Measurements from ENCODE around the gene WDFY3.

WDFY3 gene

DNA sequence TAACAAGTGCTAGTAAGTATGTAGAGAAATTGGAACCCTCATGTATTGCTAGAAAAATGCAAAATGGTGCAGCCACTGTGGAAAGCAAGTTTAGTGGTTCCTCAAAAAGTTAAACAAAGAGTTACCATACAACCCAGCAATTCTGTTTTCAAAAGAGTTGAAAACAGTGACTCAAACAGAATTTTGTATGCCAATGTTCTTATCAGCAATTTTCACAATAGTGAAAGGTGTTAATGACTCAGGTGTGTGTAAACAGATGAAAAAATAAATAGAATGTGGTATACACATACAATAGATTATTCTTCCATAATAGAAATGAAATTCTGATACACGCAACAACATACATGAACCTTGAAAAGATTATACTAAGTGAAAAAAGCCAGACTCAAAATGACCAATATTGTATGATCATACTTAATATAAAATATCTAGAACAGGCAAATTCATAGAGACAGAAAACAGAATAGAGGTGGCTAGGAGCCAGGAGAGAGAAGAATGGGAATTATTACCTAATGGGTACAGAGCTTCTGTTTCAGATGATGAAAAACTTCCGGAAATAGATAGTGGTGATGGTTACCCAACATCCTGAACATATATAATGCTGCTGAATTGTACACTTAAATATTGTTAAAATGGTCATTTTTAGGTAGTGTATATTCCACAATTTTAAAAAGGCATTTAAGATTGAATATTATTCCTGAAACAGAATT is 51.6 kb downstream of the WDFY3 start:
- DNase-seq (ENCODE audit: low read depth in 3 of 3, low spot score in 1 of 3), result no peak

DNA sequence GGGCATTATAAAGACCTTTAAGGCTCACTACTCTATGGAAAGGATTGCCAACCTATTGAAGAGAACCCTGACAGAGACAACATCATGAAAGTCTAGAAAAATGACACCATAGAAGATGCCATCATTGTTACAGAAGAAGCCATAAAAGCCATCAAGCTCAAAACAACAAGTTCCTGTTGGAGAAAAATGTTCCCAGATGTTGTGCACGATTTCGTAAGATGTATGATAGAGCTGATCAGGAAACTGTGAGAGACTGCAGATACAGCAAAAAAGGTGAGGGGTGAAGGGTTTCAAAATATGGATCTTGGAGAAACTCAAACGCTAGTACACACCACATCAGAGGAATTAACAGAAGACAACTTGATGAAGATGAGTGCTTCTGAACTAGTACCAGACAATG is 53.3 kb downstream of the WDFY3 start:
- no peak for DNase-seq (ENCODE audit: low read depth in 3 of 3, low spot score in 1 of 3)

DNA sequence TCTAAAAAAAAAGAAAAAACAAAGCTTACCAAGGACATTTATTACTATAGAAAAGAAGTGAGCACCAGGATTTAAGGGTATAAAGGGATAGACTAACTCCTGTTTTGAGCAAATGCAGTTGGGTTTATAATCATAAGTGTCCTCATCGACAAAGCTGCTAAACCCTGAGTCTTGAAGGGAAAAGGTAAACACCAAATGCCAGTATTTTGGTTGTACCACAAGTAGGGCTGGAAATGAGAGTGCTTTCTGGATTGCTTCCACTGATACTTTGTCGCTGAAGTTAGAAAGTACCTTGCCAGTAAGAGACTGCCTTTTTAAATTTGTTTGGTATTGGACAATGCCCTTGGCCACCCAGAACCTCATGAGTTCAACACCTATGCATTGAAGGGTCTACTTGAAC is 53.7 kb downstream of the WDFY3 start:
- DNase-seq (ENCODE audit: low read depth in 3 of 3, low spot score in 1 of 3), result no peak

DNA sequence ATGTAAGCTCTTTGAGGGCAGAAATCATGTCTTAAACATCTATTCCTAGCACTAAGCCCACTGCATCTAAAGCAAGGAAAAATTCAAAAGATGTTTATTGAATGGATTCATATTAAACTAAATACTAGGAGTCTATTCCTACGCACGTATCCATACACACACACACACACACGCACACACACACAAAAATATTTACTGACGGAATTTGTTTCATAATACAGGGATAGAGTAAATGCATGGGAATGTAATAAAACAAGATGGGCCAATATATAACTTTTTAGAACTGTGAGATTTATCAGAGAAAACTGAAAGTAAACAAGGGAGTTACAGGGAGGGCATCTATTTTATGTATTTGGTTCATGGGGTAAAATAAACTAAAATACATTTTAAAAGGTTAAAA is 57.6 kb downstream of the WDFY3 start:
- no peak for DNase-seq (ENCODE audit: low read depth in 3 of 3, low spot score in 1 of 3)

GRCh38 chr4:84907145-84907544 is 59.3 kb downstream of the WDFY3 start:
- DNase-seq (ENCODE audit: low read depth in 3 of 3, low spot score in 1 of 3), result no peak

GRCh38 chr4:84905646-84906045 is 60.8 kb downstream of the WDFY3 start:
- no peak for DNase-seq (ENCODE audit: low read depth in 3 of 3, low spot score in 1 of 3)

DNA sequence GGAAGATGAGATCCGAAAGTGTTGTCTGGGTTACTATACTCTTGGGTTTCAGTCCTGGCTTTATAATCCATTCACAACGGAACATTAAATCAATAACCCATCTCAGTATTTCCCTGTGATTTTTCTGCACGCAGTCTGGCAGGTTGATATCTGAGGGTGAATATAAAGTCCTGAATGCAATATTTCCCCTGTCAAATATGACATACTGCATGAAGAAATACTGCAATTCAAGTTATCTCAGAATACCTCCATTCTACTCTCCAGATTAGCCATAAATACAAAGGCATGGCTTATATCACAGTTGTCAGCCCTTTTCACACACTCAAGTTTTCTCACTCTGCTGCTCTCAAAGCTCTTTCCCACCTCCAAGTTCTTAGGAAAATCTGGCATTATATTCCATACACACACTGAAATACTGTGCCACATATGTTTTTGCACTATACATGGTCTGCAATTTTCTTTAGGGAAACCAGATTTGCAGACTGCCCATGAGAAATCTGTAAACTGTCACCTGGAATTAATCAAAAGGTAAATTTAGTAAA is 64.7 kb downstream of the WDFY3 start:
- no peak for DNase-seq (ENCODE audit: low read depth in 3 of 3, low spot score in 1 of 3)

GRCh38 chr4:84901173-84901572 is 65.3 kb downstream of the WDFY3 start:
- no peak for DNase-seq (ENCODE audit: low read depth in 3 of 3, low spot score in 1 of 3)

- no peak for DNase-seq (ENCODE audit: low read depth in 3 of 3, low spot score in 1 of 3)
Observed at GRCh38 chr4:84899616-84900015, 66.9 kb downstream of the WDFY3 start.

DNA sequence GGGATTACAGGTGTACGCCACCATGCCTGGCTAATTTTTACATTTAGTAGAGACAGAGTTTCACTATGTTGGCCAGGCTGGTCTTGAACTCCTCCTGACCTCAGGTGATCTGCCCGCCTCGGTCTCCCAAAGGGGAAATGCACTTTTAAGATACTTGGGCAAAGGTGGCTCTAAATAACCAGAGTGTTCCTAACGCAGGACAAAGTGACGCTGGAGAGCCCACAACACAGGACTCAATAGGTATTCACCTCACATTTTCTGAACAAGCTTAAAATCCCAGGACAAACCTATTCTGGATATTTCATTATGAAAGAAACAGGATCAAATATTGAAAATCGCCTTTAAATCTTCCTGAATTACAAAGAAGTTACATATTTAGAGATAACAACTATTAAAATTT is 69.0 kb downstream of the WDFY3 start:
- DNase-seq (ENCODE audit: low read depth in 3 of 3, low spot score in 1 of 3), result no peak

DNA sequence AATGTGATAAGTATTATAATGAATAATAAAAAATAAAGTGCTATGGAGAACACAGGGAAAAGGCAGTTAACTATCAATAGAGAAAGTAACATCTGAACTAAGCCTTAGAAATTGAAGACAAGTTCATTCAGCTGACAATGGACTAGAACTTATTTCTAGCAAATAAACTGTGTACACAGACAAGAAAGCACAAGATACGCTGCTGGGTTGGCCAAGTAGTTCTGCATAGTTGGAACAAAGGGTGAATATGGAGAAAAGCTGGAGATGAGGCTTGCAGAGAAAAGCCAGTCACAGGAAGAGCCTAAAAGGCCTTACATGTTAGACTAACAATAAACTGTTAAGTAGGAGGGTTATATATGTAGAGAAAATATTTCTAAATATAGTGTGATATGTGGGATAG is 71.2 kb downstream of the WDFY3 start:
- DNase-seq (ENCODE audit: low read depth in 3 of 3, low spot score in 1 of 3), result no peak

- no peak for DNase-seq (ENCODE audit: low read depth in 3 of 3, low spot score in 1 of 3)
Observed at GRCh38 chr4:84894621-84895020, 71.9 kb downstream of the WDFY3 start.

- DNase-seq (ENCODE audit: low read depth in 3 of 3, low spot score in 1 of 3), result no peak
Observed at GRCh38 chr4:84892950-84893349, 73.5 kb downstream of the WDFY3 start.

GRCh38 chr4:84887824-84888223 is 78.7 kb downstream of the WDFY3 start:
- DNase-seq (ENCODE audit: low read depth in 3 of 3, low spot score in 1 of 3), result no peak

- DNase-seq (ENCODE audit: low read depth in 3 of 3, low spot score in 1 of 3), result no peak
Observed at GRCh38 chr4:84879651-84880200, 86.8 kb downstream of the WDFY3 start.

DNA sequence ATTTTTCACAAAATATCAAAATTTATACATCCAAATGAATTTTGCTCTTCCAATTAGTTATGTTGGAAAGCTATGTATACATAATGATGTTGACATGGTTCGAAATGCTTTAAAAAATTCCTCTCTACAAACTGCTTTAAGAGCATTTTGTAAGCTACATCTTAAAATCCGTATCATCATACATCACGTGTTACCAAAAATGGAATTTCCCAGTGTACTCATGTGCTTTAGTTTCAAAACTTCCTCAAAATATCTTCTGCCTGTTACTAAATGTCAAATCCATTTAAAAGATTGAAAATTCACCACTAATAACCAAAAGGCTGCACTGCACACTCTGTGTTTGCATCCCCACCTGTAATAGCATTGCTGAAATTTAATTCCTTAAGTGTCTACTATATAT is 87.9 kb downstream of the WDFY3 start:
- no peak for DNase-seq (ENCODE audit: low read depth in 3 of 3, low spot score in 1 of 3)

DNA sequence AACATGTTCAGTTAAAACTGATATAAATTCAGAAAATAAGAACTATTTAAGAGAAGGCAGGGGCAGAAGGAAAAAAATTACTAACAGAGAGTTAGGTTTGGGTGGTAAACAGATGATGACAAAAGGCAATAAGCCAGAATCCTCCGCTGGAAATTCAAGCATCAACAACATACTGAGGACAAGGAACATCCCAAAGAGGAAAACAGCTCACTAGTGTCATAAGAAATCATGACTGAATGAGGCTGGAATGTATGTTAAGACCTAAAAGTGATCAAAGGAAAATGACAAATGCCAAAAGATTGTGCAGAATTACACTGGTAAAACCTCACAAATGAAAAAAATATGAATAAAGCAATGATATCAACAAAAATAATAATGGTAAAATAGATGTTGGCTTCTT is 88.4 kb downstream of the WDFY3 start:
- no peak for DNase-seq (ENCODE audit: low read depth in 3 of 3, low spot score in 1 of 3)

DNA sequence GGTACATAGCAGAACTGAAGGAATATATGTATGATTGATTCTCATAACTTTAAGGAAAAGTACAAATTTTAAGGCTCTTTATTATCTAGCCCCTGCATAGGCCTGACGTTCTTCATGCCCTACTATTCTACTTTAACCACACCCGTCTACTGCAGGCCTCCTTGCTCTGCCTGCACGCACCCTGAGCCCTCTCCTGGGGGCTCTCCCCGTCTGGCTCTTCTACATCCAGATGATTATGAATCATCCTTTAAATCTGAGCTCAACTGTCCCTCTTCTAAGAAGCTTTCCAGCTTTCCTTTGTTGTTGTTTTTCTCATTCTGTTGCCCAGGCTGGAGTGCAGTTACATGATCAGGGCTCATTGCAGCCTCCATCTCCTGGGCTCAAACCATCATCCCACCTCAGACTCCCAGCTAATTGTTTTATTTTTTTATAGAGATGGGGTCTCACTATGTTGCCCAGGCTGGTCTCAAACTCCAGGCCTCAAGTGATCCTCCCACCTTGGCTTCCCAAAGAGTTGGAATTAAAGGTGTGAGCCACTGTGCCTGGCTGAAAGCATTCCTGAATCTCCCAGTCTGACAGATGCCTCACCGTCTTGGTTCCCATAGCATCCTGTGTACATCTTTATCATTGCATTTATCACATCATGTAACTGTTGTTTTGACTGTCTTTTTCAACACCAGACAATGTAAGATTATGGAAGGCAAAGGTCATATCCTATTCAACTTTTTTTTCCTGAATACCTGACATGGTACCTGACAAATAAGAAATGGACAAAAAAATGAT is 89.2 kb downstream of the WDFY3 start:
- DNase-seq (ENCODE audit: low read depth in 3 of 3, low spot score in 1 of 3), result no peak

- no peak for DNase-seq (ENCODE audit: low read depth in 3 of 3, low spot score in 1 of 3)
Observed at GRCh38 chr4:84875636-84876371, 90.7 kb downstream of the WDFY3 start.

DNA sequence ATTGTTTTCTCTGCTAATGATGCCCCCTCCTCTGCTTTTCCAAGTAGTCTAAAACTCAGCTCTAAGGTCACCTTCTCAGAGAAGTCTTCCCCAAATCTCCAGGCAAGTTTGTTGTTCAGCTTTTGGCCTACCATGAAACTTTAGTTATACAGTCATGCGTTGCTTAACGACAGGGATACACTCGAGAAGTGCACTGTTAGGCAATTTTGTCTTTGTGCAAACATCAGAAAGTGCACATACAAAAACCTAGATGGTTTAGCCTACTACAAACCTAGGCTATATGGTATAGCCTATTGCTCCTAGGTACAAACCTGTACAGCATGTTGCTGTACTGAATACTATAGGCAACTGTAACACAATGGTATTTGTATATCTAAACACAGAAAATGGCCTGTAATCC is 91.9 kb downstream of the WDFY3 start:
- no peak for DNase-seq (ENCODE audit: low read depth in 3 of 3, low spot score in 1 of 3)

DNA sequence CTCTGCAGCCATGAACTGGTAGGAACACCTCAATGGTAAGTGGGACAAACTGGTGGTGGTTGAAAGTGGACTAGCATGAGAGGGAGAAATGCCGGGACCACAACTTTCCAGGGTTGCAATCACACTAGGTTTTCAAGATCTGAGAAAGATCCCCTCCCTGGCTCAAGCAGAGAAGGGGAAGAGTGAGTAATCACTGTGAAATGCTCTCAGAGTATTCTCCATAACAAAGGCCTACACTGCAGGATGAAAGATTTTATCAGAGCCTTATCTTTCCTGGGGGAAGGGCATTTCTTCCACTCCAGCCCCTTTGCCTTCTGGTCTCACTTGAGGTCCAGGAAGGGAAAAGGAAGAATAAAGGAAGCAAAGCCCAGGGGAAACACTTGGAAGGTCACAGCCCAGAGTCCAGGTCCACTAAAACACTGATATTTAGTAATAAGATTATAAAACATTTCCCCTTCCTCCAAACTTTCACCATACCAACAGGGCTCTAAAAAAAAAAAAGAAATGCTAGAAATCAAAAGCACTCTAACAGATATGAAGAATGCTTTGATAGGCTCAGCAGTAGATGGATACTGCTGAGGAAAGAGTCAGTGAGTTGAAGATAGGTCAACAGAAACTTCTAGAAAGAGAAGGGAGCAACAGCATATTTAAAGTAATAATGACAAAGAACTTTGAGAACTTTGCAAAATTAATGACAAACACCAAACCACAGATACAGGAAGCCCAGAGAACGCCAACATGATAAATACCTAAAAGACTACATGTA is 95.9 kb downstream of the WDFY3 start:
- DNase-seq (ENCODE audit: low read depth in 3 of 3, low spot score in 1 of 3), result no peak

Measured in stimulated activated CD4-positive, alpha-beta T cell treated with anti-CD3 and anti-CD28 coated beads, TNF-alpha, amount 100 ng/mL, for 1 hour (primary cell).